GM19193 (cell line): Measurements from ENCODE around the gene KRTAP13-1.

Source experiments
- POLR2A ChIP-seq: IDR thresholded peaks from 4 replicates; pipeline ENCODE4 v1.6.1; 2011; ENCODE audit not compliant: insufficient read depth, insufficient read length; ENCODE audit errors: extremely low read depth

Gene KRTAP13-1

GRCh38 chr21:30439975-30440374 lies 44.1 kb downstream of the KRTAP13-1 start, which contains the start of gene KRTAP15-1:
Gene KRTAP15-1, plus strand, starts transcription at chr21:30440275. Its CDS starts 53 bp downstream, at chr21:30440328.
- no peak for TF ChIP-seq POLR2A

GRCh38 chr21:30443226-30443625 lies 47.4 kb downstream of the KRTAP13-1 start:
- TF ChIP-seq POLR2A: no peak

- no peak for TF ChIP-seq POLR2A
Measured at GRCh38 chr21:30444204-30444603, 48.4 kb downstream of the KRTAP13-1 start.
